H9 (cell line): Measurements from ENCODE around the gene GIT2. TPM values are rescaled to one million over a fixed set of nuclear protein-coding genes. Genes with fewer than 3 reads are reported as not detected.
"Not testable (repeated sequence)": the region's sequence is repeated elsewhere in the genome, so short reads cannot be mapped to it uniquely, and the experiment has no call there.

Experiments used
- DNase-seq: peaks from one replicate; pipeline ENCODE4 v3.0.0-alpha.2; 2017
- H2AFZ ChIP-seq: one replicate; pipeline ENCODE4 v1.6.1; 2013; ENCODE audit warnings: mild to moderate bottlenecking, low read length, control low read depth, moderate library complexity
- H2AK5ac ChIP-seq: 2 replicates; pipeline ENCODE4 v1.6.1; 2013; ENCODE audit warnings: low read length, control low read depth, mixed read lengths; ENCODE audit not compliant: insufficient read length
- H2BK120ac ChIP-seq: one replicate; pipeline ENCODE4 v1.6.1; 2013; ENCODE audit warnings: low read depth, mild to moderate bottlenecking, low read length, control low read depth, inconsistent platforms; ENCODE audit not compliant: poor library complexity, severe bottlenecking
- H2BK12ac ChIP-seq: 2 replicates; pipeline ENCODE4 v1.6.1; 2013; ENCODE audit warnings: low read length, control low read depth, mixed read lengths, low read depth; ENCODE audit not compliant: insufficient read length
- H2BK15ac ChIP-seq: 2 replicates; pipeline ENCODE4 v1.6.1; 2013; ENCODE audit warnings: low read depth, low read length, control low read depth
- H2BK20ac ChIP-seq: one replicate; pipeline ENCODE4 v1.6.1; 2013; ENCODE audit warnings: low read depth, mild to moderate bottlenecking, low read length, control low read depth, inconsistent platforms; ENCODE audit not compliant: poor library complexity, severe bottlenecking
- H2BK5ac ChIP-seq: 2 replicates; pipeline ENCODE4 v1.6.1; 2013; ENCODE audit warnings: low read length, control low read depth, mixed read lengths; ENCODE audit not compliant: insufficient read length
- H3K14ac ChIP-seq: 2 replicates; pipeline ENCODE4 v1.6.1; 2013; ENCODE audit warnings: low read length, control low read depth; ENCODE audit not compliant: insufficient read depth
- H3K18ac ChIP-seq: 2 replicates; pipeline ENCODE4 v1.6.1; 2013; ENCODE audit warnings: low read depth, mild to moderate bottlenecking, mixed read lengths, low read length, control low read depth; ENCODE audit not compliant: insufficient read length
- H3K23ac ChIP-seq: 2 replicates; pipeline ENCODE4 v1.6.1; 2013; ENCODE audit warnings: low read length, control low read depth, mixed read lengths, low read depth; ENCODE audit not compliant: insufficient read length
- H3K23me2 ChIP-seq: 2 replicates; pipeline ENCODE4 v1.6.1; 2013; ENCODE audit warnings: low read depth, mild to moderate bottlenecking, mixed read lengths, low read length, control low read depth; ENCODE audit not compliant: insufficient read length, poor library complexity, severe bottlenecking
- H3K27ac ChIP-seq: 2 replicates; pipeline ENCODE4 v1.5.1; 2013; ENCODE audit warnings: low read length, control low read depth, mixed read lengths, low read depth; ENCODE audit not compliant: insufficient read length
- H3K27me3 ChIP-seq: 2 replicates; pipeline ENCODE4 v1.6.1; 2013; ENCODE audit warnings: low read length, control low read depth, inconsistent platforms; ENCODE audit not compliant: insufficient read depth
- H3K4ac ChIP-seq: 2 replicates; pipeline ENCODE4 v1.6.1; 2013; ENCODE audit warnings: low read depth, mild to moderate bottlenecking, control low read depth, inconsistent platforms, low read length, moderate library complexity
- H3K4me1 ChIP-seq: 2 replicates; pipeline ENCODE4 v1.6.1; 2013; ENCODE audit warnings: low read length, control low read depth, inconsistent platforms; ENCODE audit not compliant: insufficient read depth
- H3K4me2 ChIP-seq: 2 replicates; pipeline ENCODE4 v1.6.1; 2013; ENCODE audit warnings: low read length, control low read depth, mixed read lengths; ENCODE audit not compliant: insufficient read length, insufficient read depth
- H3K56ac ChIP-seq: 2 replicates; pipeline ENCODE4 v1.6.1; 2013; ENCODE audit warnings: low read depth, mild to moderate bottlenecking, mixed read lengths, low read length, control low read depth; ENCODE audit not compliant: insufficient read length
- H3K79me1 ChIP-seq: 2 replicates; pipeline ENCODE4 v1.6.1; 2013; ENCODE audit warnings: low read depth, mild to moderate bottlenecking, moderate library complexity, low read length, control low read depth, inconsistent platforms; ENCODE audit not compliant: insufficient read depth, poor library complexity, severe bottlenecking
- H3K79me2 ChIP-seq: 2 replicates; pipeline ENCODE4 v1.6.1; 2013; ENCODE audit warnings: low read length, control low read depth, inconsistent platforms; ENCODE audit not compliant: insufficient read depth
- H3K9ac ChIP-seq: 2 replicates; pipeline ENCODE4 v1.6.1; 2013; ENCODE audit warnings: low read length, control low read depth, mixed read lengths; ENCODE audit not compliant: insufficient read length; ENCODE audit errors: extremely low read depth
- H3K9me3 ChIP-seq: one replicate; pipeline ENCODE4 v1.6.1; 2013; ENCODE audit warnings: low read depth, low read length, inconsistent platforms; ENCODE audit not compliant: control insufficient read depth
- H3T11ph ChIP-seq: one replicate; pipeline ENCODE4 v1.6.1; 2013; ENCODE audit warnings: mild to moderate bottlenecking, low read length, control low read depth, inconsistent platforms
- H4K20me1 ChIP-seq: one replicate; pipeline ENCODE4 v1.6.1; 2013; ENCODE audit not compliant: control insufficient read depth, insufficient read length, insufficient read depth
- H4K5ac ChIP-seq: 2 replicates; pipeline ENCODE4 v1.6.1; 2013; ENCODE audit warnings: low read depth, mild to moderate bottlenecking, mixed read lengths, low read length, control low read depth; ENCODE audit not compliant: insufficient read length
- H4K8ac ChIP-seq: replicated peaks from 2 replicates; pipeline ENCODE4 v1.6.1; 2013; ENCODE audit warnings: low read length, control low read depth, mixed read lengths, low read depth; ENCODE audit not compliant: insufficient read length
- H4K91ac ChIP-seq: 2 replicates; pipeline ENCODE4 v1.6.1; 2013; ENCODE audit warnings: low read depth, mild to moderate bottlenecking, moderate library complexity, mixed read lengths, low read length, control low read depth; ENCODE audit not compliant: insufficient read length
- H3K27ac Mint-ChIP-seq, 3 experiments: 2 replicates in 2 of 3; 3 replicates in 1 of 3; pipeline ENCODE4 v1.8.0; 2020 to 2021; ENCODE audit warnings: mixed read lengths in 3 of 3, mild to moderate bottlenecking in 1 of 3, moderate library complexity in 1 of 3
- H3K27me3 Mint-ChIP-seq: 2 replicates; pipeline ENCODE4 v1.8.0; 2021; ENCODE audit warnings: low read depth, mild to moderate bottlenecking, moderate library complexity, mixed read lengths
- H3K36me3 Mint-ChIP-seq, 3 experiments: 2 replicates in 2 of 3; 3 replicates in 1 of 3; pipeline ENCODE4 v1.8.0; 2020 to 2021; ENCODE audit warnings: low read depth in 3 of 3, mixed read lengths in 3 of 3; ENCODE audit not compliant: insufficient read depth in 1 of 3
- H3K4me1 Mint-ChIP-seq, 2 experiments: 2 replicates each; pipeline ENCODE4 v1.8.0; 2020; ENCODE audit warnings: mixed read lengths in 2 of 2
- H3K4me3 Mint-ChIP-seq, 2 experiments: 2 replicates in 1 of 2; 3 replicates in 1 of 2; pipeline ENCODE4 v1.8.0; 2020 to 2021; ENCODE audit warnings: mild to moderate bottlenecking in 2 of 2, mixed read lengths in 2 of 2, moderate library complexity in 1 of 2
- H3K9me3 Mint-ChIP-seq, 2 experiments: 2 replicates in 1 of 2; 3 replicates in 1 of 2; pipeline ENCODE4 v1.8.0; 2020; ENCODE audit warnings: mild to moderate bottlenecking in 2 of 2, mixed read lengths in 2 of 2, moderate library complexity in 1 of 2
- CTCF ChIP-seq: fragments of 200-600 bp; sonication (generic); conservative IDR thresholded peaks from 3 replicates; pipeline ENCODE4 v1.8.0; 2021; ENCODE audit warnings: antibody characterized with exemption, mild to moderate bottlenecking
- WGBS: extraction: QIAGEN DNeasy Blood & Tissue Kit; methylation state at CpG from one replicate; pipeline ENCODE4 v1.1.7; 2013; ENCODE audit warnings: missing lambda C conversion rate, low lambda C conversion rate, mixed read lengths; ENCODE audit not compliant: insufficient read length; ENCODE audit errors: extremely low coverage; 5-methylcytosine and 5-hydroxymethylcytosine counted together
- total RNA-seq: library from RNA; stranded (reverse); gene quantifications from 2 replicates; pipeline ENCODE4 v1.2.1, GENCODE V29; 2021

Gene GIT2
- total RNA-seq, 1 experiment from 2014 or later: 27.0 TPM

- Mint-ChIP-seq H3K4me1 (no peaks in the 10 kb centered on the region), H3K27ac (no peak overlapping the region), H3K27me3 (no peaks in the 10 kb centered on the region), H3K36me3 (peaks cover 0 to 14% (median 2%) of the 10 kb centered on the region in 3 experiments; a peak in 3 of 7 replicates), H3K4me3 (no peak overlapping the region), H3K9me3 (no peaks in the 10 kb centered on the region; a peak in 1 of 5 replicates)
- no peak overlapping the region for H3K4me2 ChIP-seq
- no peak overlapping the region for H2AK5ac ChIP-seq
- H3K4me1 ChIP-seq: no peaks in the 10 kb centered on the region
- no peak overlapping the region for H2BK12ac ChIP-seq
- no peak overlapping the region for H3K14ac ChIP-seq
- no peak overlapping the region for H4K5ac ChIP-seq
- no peak overlapping the region for H3K9ac ChIP-seq
- H3K79me2 ChIP-seq: no peaks in the 10 kb centered on the region; the same call in 1 of the 2 replicates
- H4K8ac ChIP-seq: no peak overlapping the region
- H2BK5ac ChIP-seq: no peak overlapping the region
- no peaks in the 10 kb centered on the region for H3K23me2 ChIP-seq
- H3K18ac ChIP-seq: no peak overlapping the region
- TF ChIP-seq CTCF: no peak
- H3T11ph ChIP-seq: no peak overlapping the region
- H3K27ac ChIP-seq: no peak overlapping the region
- no peak overlapping the region for H2BK120ac ChIP-seq
- no peak overlapping the region for H2BK15ac ChIP-seq
- no peak overlapping the region for H3K23ac ChIP-seq
- no peak overlapping the region for H3K56ac ChIP-seq
- WGBS: no CpG with 5 or more reads among the region's 13 CpGs
- H4K20me1 ChIP-seq: no peaks in the 10 kb centered on the region
- H4K91ac ChIP-seq: no peak overlapping the region
- no peak overlapping the region for H2AFZ ChIP-seq
- no peaks in the 10 kb centered on the region for H3K27me3 ChIP-seq
- no peaks in the 10 kb centered on the region for H3K79me1 ChIP-seq
- DNase-seq: no peak
- H3K9me3 ChIP-seq: no peaks in the 10 kb centered on the region
- no peak overlapping the region for H3K4ac ChIP-seq
- no peak overlapping the region for H2BK20ac ChIP-seq
These were observed 14.9 kb upstream of the GIT2 start for GRCh38 chr12:110010853-110011723.

GRCh38 chr12:110008681-110009398 is 12.7 kb upstream of the GIT2 start:
- H2BK15ac ChIP-seq, H3K79me2 ChIP-seq, H2BK5ac ChIP-seq, H3K23ac ChIP-seq, H3K27ac ChIP-seq, DNase-seq, H2AK5ac ChIP-seq, H3K18ac ChIP-seq, H3K79me1 ChIP-seq, H3K4me3 Mint-ChIP-seq, H2BK12ac ChIP-seq, H3K23me2 ChIP-seq, H3K4ac ChIP-seq, H3K27me3 Mint-ChIP-seq, H3K4me2 ChIP-seq, H3K27ac Mint-ChIP-seq, H3K56ac ChIP-seq, H2AFZ ChIP-seq, H3K14ac ChIP-seq, H3K4me1 Mint-ChIP-seq, H3K9ac ChIP-seq, H3K4me1 ChIP-seq, H4K8ac ChIP-seq, H2BK20ac ChIP-seq, H4K20me1 ChIP-seq, H3K27me3 ChIP-seq, H3T11ph ChIP-seq, H2BK120ac ChIP-seq, H3K36me3 Mint-ChIP-seq, H3K9me3 ChIP-seq, H4K91ac ChIP-seq, H3K9me3 Mint-ChIP-seq, H4K5ac ChIP-seq: not testable (repeated sequence)
- WGBS: no CpG with 5 or more reads among the region's 15 CpGs
